ENCODE results near the gene DPM3.

- TF ChIP-seq CTCF (IDR thresholded peaks at IDR 0.05) = no peak
- no peak for TF ChIP-seq POLR2A (IDR thresholded peaks at IDR 0.05)
These were observed 37.0 kb upstream of the DPM3 start for GRCh38 chr1:155177192-155177917.
